Skeletal muscle tissue (tissue), 4 donors: ENCODE measurements around the gene NDEL1. TPM values are rescaled to one million over a fixed set of nuclear protein-coding genes. Genes with fewer than 3 reads are reported as not detected.
"Not testable (repeated sequence)": the region's sequence is repeated elsewhere in the genome, so short reads cannot be mapped to it uniquely, and the experiment has no call there.

Source experiments
- H3K27ac ChIP-seq: one replicate; pipeline ENCODE4 v1.7.0; 2013; ENCODE audit warnings: mild to moderate bottlenecking, low read depth, low read length, inconsistent platforms
- H3K27me3 ChIP-seq, 3 donors: one replicate each; pipeline ENCODE4 v1.7.0; 2013; ENCODE audit warnings: low read length in 3 of 3; ENCODE audit not compliant: control insufficient read depth in 3 of 3, insufficient read depth in 3 of 3
- H3K36me3 ChIP-seq, 3 donors: one replicate each; pipeline ENCODE4 v1.7.0; 2013; ENCODE audit warnings: low read length in 3 of 3; ENCODE audit not compliant: control insufficient read depth in 3 of 3, insufficient read depth in 3 of 3
- H3K4me1 ChIP-seq, 3 donors: one replicate each; pipeline ENCODE4 v1.7.0; 2013; ENCODE audit warnings: low read length in 3 of 3, mild to moderate bottlenecking in 3 of 3; ENCODE audit not compliant: control insufficient read depth in 3 of 3, insufficient read depth in 3 of 3
- H3K4me3 ChIP-seq, 3 donors: one replicate each; pipeline ENCODE4 v1.7.0; 2013; ENCODE audit warnings: low read length in 3 of 3
- H3K9ac ChIP-seq, 3 donors: one replicate each; pipeline ENCODE4 v1.7.0; 2013; ENCODE audit warnings: low read length in 3 of 3, mild to moderate bottlenecking in 3 of 3, moderate library complexity in 2 of 3, low read depth in 1 of 3
- H3K9me3 ChIP-seq, 3 donors: one replicate each; pipeline ENCODE4 v1.7.0; 2013; ENCODE audit warnings: low read length in 3 of 3; ENCODE audit not compliant: control insufficient read depth in 3 of 3
- total RNA-seq: library from RNA; depleted of rRNA; stranded (reverse); fragments of >200 nt; gene quantifications from one replicate; pipeline ENCODE4 v1.2.3, GENCODE V29; 2014
- donor health status: Osteomylitis.

The NDEL1 gene, protein sequence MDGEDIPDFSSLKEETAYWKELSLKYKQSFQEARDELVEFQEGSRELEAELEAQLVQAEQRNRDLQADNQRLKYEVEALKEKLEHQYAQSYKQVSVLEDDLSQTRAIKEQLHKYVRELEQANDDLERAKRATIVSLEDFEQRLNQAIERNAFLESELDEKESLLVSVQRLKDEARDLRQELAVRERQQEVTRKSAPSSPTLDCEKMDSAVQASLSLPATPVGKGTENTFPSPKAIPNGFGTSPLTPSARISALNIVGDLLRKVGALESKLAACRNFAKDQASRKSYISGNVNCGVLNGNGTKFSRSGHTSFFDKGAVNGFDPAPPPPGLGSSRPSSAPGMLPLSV
- 32.4 TPM for total RNA-seq

DNA sequence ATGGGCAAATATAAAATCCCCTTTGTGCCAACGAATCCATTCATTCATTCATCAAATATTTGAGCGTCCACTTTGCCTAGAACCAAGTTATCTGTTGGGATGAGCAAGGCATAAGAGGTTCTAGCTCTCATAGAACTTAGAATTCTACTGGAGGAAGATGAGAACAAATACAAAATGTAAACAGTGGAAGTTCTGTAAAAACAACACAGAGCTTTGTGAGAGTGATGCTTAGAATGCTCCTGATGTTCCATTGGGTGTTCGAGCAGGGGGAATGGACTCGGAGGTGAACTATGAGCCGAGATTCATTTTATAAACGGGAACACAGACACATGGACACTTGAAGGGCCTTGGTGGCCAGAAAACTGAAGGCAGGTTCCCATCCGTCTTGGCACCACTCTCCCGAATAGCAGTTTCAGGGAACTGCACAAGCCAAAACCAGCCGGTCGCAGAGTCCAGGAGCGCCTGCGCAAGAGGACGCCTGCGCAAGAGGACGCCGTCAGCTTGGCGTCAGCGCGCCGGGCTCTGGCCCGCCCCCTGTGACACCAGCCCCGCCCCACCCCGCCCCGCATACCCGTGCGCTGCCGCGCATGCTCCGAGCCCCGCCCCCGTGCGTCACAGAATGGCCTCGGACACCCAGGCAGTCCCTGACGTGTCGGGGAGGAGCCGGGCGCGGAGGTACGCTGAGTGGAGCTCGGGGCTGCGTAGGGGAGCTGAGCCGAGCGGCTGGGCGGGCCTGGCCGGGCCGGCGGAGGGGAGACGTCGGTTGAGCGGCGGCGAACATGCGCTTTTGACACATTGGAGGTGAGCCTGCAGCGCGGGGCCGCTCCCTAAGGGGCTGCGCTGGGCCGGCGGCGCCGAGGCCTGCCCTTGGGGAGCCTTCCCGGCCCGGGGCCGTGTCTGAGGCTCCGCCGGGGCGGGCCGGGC is at the start of gene NDEL1:
Gene NDEL1, plus strand, starts transcription at position 640 of the 924 bp plus-strand sequence. CDS start 8,388 bp downstream, outside the sequence.
- Histone ChIP-seq H3K4me3 (peak within 1 kb of the TSS; percentile 88 to 97 (median 92)), H3K27me3 (no peaks in the 10 kb centered on the region), H3K9ac (peak within 1 kb of the TSS; percentile 96 to 100 (median 97)), H3K36me3 (peaks cover 0 to 3% (median 2%) of the 10 kb centered on the region in 3 donors), H3K27ac (peak within 1 kb of the TSS; percentile 100), H3K9me3 (no peaks in the 10 kb centered on the region), H3K4me1 (peaks cover 7 to 16% (median 13%) of the 10 kb centered on the region in 3 donors)

DNA sequence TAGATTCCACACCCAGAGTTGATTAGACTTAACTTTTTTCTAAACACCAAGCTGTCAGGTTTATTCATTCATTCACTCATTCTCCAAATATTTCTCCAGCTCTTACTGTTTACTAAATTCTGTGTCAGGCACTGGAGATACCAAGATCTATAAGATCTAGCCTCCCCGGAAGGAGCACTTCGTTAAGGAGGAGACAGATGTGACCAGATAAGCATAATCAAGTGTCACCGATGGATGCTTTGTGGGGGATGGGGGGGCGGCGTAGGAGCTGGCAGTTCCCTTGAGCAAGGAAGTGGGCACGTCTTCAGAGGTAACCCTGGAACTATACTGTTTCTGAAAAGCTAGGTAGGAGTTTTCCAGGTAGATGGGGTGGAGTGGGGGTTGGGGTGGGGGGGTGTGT is 48.8 kb upstream of the NDEL1 start:
- Histone ChIP-seq H3K4me3 (no peak overlapping the region), H3K36me3 (no peaks in the 10 kb centered on the region), H3K9me3 (no peaks in the 10 kb centered on the region), H3K4me1 (peaks cover 7 to 11% (median 8%) of the 10 kb centered on the region in 3 donors), H3K9ac (no peak overlapping the region), H3K27ac (no peak overlapping the region), H3K27me3 (peaks cover 0 to 3% (median 3%) of the 10 kb centered on the region in 3 donors)

DNA sequence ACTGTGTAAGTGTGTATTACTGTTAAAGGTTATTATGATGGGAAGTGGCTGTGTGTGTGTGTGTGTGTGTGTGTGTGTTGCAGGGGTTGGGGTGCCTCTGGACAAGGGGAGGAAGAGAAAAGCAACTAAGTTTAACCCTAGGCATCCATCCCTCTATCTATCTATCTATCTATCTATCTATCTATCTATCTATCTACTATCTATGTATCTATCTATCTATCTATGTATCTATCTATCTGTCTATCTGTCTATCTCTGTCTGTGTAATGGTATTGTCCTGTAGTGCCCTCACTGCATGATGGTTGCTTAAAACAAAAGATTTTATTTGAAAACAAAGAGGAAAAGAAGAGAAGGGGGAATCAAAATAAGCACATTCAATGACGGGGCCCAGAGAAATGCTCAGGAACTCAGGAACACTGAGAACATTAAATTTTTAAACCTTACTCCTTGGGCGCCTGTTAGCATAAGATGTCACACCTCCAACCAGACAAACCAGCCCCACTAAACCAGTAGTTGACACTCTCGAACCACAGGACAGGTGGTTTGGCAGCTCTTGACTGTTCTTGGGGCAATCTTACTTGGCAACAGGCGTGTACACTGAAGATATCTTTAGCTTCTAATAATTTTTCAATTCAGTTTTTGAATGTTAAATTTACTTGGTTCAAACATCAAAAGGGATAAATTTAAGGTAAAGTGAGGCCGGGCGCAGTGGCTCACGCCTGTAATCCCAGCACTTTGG is 47.6 kb upstream of the NDEL1 start:
- Histone ChIP-seq H3K9me3 (no peaks in the 10 kb centered on the region), H3K36me3 (no peaks in the 10 kb centered on the region), H3K27ac (no peak overlapping the region), H3K9ac (no peak overlapping the region), H3K4me3 (no peak overlapping the region), H3K27me3 (peaks cover under 1 to 14% (median 12%) of the 10 kb centered on the region in 3 donors), H3K4me1 (peaks cover 0 to 4% (median 3%) of the 10 kb centered on the region in 3 donors)

DNA sequence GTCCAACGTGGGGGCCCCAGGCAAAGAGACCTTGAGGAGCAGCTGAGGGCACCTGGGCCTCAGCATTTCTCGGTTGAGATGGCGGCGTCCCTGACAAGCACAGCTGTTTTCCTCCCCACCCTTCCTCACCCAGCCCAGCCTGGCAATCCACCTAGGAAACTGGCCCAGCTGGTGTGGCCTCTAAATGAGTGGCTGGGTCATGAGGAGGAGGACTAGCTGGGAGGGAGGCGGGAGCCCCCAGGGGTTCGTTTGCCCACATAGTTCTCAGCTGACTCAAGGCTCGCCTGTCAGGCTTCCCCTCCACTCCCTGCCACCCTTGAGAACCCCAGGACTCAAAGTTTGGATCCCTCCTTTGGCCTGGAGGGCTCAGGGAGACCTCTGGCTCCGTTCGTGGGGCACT is 44.0 kb upstream of the NDEL1 start:
- H3K36me3 ChIP-seq = no peaks in the 10 kb centered on the region
- peaks cover 29 to 45% (median 45%) of the 10 kb centered on the region in 3 donors for H3K27me3 ChIP-seq
- H3K4me3 ChIP-seq = no peak overlapping the region
- no peak overlapping the region for H3K27ac ChIP-seq
- H3K4me1 ChIP-seq = no peaks in the 10 kb centered on the region
- no peaks in the 10 kb centered on the region for H3K9me3 ChIP-seq
- peak overlapping the region in 1 of 3 donors; percentile 8 for H3K9ac ChIP-seq

DNA sequence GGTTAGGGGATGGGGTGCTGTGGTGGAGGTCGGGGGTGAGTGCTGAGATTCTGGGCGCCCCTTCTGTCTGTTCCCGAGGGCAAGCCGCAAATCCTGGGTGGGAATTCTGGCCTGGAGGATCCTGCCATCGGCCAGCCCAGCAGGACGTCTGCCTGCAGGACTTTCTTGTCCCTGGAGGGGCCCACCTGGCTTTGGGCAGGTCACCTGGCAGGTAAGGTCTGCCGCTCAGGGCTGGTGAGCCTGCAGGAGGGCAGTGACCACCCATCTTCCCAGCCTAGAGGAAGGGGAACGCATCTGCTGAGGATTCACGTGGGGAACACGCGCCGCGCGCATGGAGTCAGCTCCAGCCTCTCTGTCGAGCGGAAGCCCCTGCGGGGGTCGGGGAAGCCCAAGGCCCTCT is 43.4 kb upstream of the NDEL1 start:
- no peak overlapping the region for H3K4me3 ChIP-seq

DNA sequence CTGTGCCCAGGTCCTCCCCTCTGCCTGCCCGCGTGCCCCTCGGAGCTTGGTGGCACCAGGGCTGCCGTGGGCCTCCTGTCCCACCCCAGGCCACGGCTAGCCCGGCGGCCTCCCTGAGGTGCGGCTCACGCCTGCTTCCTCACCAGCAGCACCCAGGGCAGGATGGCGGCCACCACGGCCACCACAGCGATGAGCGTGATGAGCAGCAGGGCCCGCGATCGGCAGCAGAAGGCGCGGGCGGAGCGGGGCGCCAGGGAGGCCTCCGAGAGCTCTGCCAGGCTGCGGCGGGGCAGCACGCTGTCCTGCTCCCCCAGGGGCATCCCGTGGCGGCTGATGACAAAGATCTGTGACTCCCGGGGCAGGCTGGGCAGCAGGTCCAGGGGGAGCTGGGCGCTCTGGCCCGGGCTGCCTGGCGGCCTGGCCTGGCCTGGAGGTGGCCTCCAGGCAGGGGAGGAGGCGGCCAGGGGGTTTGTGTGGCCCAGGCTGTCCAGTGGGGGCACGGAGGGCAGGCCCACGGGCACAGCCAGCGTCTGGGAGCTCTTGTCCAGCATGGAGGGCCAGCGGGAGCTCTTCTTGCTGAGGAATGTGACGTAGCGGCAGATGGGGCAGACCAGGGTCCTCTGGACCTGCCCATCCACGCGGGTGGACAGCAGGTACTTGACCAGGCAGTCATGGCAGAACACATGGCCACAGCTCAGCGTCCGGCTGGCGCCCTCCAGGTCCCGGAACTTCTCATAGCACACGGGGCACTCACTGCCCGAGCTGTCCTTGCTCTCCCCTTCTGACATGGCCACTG is 42.8 kb upstream of the NDEL1 start:
- Histone ChIP-seq H3K9me3 (no peaks in the 10 kb centered on the region), H3K4me3 (no peak overlapping the region), H3K4me1 (no peaks in the 10 kb centered on the region), H3K9ac (no peak overlapping the region), H3K36me3 (no peaks in the 10 kb centered on the region), H3K27me3 (peaks cover 37 to 55% (median 54%) of the 10 kb centered on the region in 3 donors), H3K27ac (no peak overlapping the region)

More for the DNA sequence above, 43.4 kb upstream of the NDEL1 start:
- Histone ChIP-seq H3K27ac (no peak overlapping the region), H3K36me3 (no peaks in the 10 kb centered on the region), H3K4me1 (no peaks in the 10 kb centered on the region), H3K9me3 (no peaks in the 10 kb centered on the region), H3K9ac (no peak overlapping the region), H3K27me3 (peaks cover 31 to 49% (median 48%) of the 10 kb centered on the region in 3 donors)

DNA sequence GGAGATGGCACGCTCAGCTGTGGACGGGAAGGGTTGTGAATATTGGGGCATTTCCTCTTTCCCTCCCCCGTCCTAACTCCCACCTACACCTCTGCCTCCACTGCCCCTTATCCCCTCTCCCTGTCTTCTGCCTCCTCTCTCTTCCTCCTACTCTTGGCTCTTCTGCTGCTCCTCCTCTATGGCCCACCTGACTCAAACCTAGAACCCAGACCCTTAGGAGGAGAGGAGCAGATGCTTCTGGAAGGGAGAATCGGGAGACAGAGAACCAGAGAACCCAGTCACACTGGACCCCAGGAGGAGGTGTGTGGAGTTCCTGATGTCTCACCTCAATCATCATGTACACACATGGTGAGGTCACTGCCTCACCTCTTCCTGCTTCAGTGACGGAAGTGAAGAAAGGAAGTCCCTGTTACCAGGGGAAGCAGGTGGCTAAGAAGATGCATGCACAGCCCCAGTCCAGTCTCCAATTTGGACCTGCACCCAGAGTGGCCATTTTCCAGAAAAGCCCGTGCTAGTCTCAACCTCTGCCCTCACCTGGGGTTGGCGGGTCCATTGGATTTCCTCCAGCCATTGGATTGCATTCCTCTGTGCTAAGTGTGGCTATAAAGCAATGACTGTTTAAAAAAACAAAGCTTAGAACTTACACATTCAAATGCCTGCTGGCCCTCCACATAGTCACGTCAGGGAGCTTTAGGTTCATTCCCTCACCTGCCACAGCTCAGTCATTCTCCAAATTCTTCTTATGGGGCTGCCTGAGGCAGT is 42.0 kb upstream of the NDEL1 start:
- H3K27ac ChIP-seq = no peak overlapping the region
- peaks cover 41 to 60% (median 60%) of the 10 kb centered on the region in 3 donors for H3K27me3 ChIP-seq
- H3K36me3 ChIP-seq = no peaks in the 10 kb centered on the region
- H3K4me3 ChIP-seq = no peak overlapping the region
- H3K9me3 ChIP-seq = no peaks in the 10 kb centered on the region
- H3K4me1 ChIP-seq = no peaks in the 10 kb centered on the region
- H3K9ac ChIP-seq = no peak overlapping the region

DNA sequence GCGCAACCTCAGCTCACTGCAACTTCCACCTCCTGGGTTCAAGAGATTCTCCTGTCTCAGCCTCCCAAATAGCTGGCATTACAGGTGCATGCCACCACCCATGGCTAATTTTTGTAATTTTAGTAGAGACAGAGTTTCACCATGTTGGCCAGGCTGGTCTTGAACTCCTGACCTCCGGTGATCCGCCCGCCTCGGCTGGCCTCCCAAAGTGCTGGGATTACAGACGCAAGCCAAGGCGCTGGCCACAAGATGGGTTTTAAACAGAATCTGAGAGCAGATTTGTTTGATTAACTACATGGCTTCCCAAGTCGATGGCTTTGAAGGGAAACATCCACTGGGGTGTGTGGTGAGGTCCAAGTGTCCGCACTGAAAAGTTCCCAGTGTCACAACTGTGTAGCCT is 41.2 kb upstream of the NDEL1 start:
- H3K4me3 ChIP-seq, H3K27ac ChIP-seq, H3K9me3 ChIP-seq, H3K9ac ChIP-seq, H3K4me1 ChIP-seq, H3K36me3 ChIP-seq: not testable (repeated sequence)
- H3K27me3 ChIP-seq = peaks cover 44 to 64% (median 60%) of the 10 kb centered on the region in 3 donors
